Lower lobe of right lung (tissue), 2 donors: ENCODE measurements around the gene MBLAC1. TPM values are rescaled to one million over a fixed set of nuclear protein-coding genes. Genes with fewer than 3 reads are reported as not detected.
A peak's percentile ranks its signal among the peaks of the same experiment; 100 is the strongest.

Experiments
- ATAC-seq, 2 donors: fragments of 200-7000 bp; cut with Tn5 transposase; one replicate each; pipeline ENCODE4 v1.9.1; 2020 to 2022; ENCODE audit warnings: mild to moderate bottlenecking in 2 of 2, moderate library complexity in 2 of 2
- DNase-seq: peaks from one replicate; pipeline ENCODE4 v3.0.0-alpha.2; 2020
- H3K27ac ChIP-seq: fragments of 200-600 bp; one replicate; pipeline ENCODE4 v1.8.0; 2022
- H3K27me3 ChIP-seq: fragments of 200-600 bp; one replicate; pipeline ENCODE4 v1.8.0; 2022; ENCODE audit warnings: low read depth
- H3K36me3 ChIP-seq: fragments of 200-600 bp; one replicate; pipeline ENCODE4 v1.8.0; 2022; ENCODE audit warnings: mild to moderate bottlenecking
- H3K4me1 ChIP-seq: fragments of 200-600 bp; one replicate; pipeline ENCODE4 v1.8.0; 2022
- H3K4me3 ChIP-seq: fragments of 200-600 bp; one replicate; pipeline ENCODE4 v1.8.0; 2022; ENCODE audit warnings: mild to moderate bottlenecking
- H3K9me3 ChIP-seq: fragments of 200-600 bp; one replicate; pipeline ENCODE4 v1.8.0; 2022
- intact Hi-C: fragments of 100-400 bp; cut with DNase I; formaldehyde crosslinking; loops from one replicate; pipeline ENCODE4 v1.11.0; 2022
- total RNA-seq: library from RNA; stranded (reverse); fragmentation: NEBNext Ultra II Directional; extraction: Animal tissue kit (Norgen Biotek cat#: 25700); gene quantifications from one replicate; pipeline ENCODE4 v1.2.1, GENCODE V29; 2021
- TF ChIP-seq, protein P1 (sequence below): fragments of 200-600 bp; IDR thresholded peaks from one replicate; pipeline ENCODE4 v1.8.0; 2022; ENCODE audit warnings: antibody characterized with exemption, mild to moderate bottlenecking
- donor health status: DM: no; HTN: yes; CAD: no; lungs with severe emphysema.

The MBLAC1 gene
- total RNA-seq, 1 donor from 2014 or later, result 2.7 TPM

- Histone ChIP-seq H3K36me3 (peaks cover 41% of the 10 kb centered on the region), H3K27ac (no peak overlapping the region), H3K9me3 (no peaks in the 10 kb centered on the region), H3K4me1 (peaks cover 10% of the 10 kb centered on the region), H3K4me3 (no peak overlapping the region), H3K27me3 (no peaks in the 10 kb centered on the region)
- intact Hi-C loops, result no loop called here
- TF ChIP-seq, protein P1, sequence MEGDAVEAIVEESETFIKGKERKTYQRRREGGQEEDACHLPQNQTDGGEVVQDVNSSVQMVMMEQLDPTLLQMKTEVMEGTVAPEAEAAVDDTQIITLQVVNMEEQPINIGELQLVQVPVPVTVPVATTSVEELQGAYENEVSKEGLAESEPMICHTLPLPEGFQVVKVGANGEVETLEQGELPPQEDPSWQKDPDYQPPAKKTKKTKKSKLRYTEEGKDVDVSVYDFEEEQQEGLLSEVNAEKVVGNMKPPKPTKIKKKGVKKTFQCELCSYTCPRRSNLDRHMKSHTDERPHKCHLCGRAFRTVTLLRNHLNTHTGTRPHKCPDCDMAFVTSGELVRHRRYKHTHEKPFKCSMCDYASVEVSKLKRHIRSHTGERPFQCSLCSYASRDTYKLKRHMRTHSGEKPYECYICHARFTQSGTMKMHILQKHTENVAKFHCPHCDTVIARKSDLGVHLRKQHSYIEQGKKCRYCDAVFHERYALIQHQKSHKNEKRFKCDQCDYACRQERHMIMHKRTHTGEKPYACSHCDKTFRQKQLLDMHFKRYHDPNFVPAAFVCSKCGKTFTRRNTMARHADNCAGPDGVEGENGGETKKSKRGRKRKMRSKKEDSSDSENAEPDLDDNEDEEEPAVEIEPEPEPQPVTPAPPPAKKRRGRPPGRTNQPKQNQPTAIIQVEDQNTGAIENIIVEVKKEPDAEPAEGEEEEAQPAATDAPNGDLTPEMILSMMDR, result no peak
- ATAC-seq (no peak), DNase-seq (no peak)
These were observed 11.7 kb upstream of the MBLAC1 start for GRCh38 chr7:100115026-100115425.

- intact Hi-C loops, result no loop called here
- H3K4me3 ChIP-seq, result peak overlapping the region; percentile 80
- no peak for ATAC-seq
- no peak for DNase-seq
- TF ChIP-seq, protein P1, result no peak
- no peaks in the 10 kb centered on the region for H3K27me3 ChIP-seq
- H3K4me1 ChIP-seq, result peaks cover 18% of the 10 kb centered on the region
- H3K9me3 ChIP-seq, result no peaks in the 10 kb centered on the region
- peak overlapping the region; percentile 93 for H3K27ac ChIP-seq
- peaks cover 6% of the 10 kb centered on the region for H3K36me3 ChIP-seq
These were observed 8.2 kb upstream of the MBLAC1 start for GRCh38 chr7:100118388-100119071.

DNA sequence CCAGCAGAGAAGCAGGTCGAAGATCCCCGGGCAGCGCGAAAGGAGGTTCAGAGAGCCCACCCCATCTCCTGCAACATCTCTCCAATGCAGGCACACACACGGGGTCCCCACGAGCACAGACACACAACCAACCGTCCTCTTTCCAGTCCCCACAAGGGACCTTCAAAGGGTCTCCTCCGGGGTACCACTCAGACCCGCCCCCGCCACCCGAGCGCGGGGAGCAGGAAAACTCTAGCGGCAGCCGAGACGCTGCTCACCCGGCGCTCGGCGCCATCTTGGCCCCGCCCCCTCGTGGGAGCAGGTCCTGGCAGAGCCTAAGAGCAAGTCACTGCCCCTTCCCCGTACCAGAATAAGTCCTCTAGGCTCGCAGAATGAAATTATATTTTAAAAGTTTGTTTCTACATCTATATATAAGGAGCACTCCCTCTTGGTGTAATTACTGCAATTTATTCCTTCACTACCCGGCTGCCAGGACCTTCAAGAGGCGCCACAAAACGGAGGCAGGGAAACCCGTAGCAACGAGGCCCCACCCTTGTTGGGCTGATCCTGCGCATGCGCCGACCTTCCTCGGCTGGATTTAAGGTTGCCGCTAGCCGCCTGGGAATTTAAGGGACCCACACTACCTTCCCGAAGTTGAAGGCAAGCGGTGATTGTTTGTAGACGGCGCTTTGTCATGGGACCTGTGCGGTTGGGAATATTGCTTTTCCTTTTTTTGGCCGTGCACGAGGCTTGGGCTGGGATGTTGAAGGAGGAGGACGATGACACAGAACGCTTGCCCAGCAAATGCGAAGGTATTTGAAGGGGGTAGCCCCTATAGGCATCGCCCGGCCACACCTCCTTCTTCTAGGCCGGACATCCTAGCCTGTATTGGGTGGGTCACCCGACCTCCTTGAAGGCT is 7.4 kb upstream of the MBLAC1 start, which contains the start of the genes CNPY4 and TAF6:
CNPY4 (plus strand) TSS at position 563 of the 898 bp plus-strand sequence; CDS start at position 674, 111 bp downstream.
TAF6 (minus strand) TSS at position 287 of the 898 bp plus-strand sequence. CDS start 5,149 bp downstream, outside the sequence.
- H3K27me3 ChIP-seq, result no peaks in the 10 kb centered on the region
- TF ChIP-seq, protein P1, result peak; percentile 5
- intact Hi-C loops, result no loop called here
- peak within 1 kb of the TSS; percentile 93 for H3K27ac ChIP-seq
- no peaks in the 10 kb centered on the region for H3K9me3 ChIP-seq
- ATAC-seq (peak; percentile 94 to 96), DNase-seq (peak; percentile 96)
- H3K36me3 ChIP-seq, result no peaks in the 10 kb centered on the region
- peak within 1 kb of the TSS; percentile 80 for H3K4me3 ChIP-seq
- peaks cover 18% of the 10 kb centered on the region for H3K4me1 ChIP-seq

DNA sequence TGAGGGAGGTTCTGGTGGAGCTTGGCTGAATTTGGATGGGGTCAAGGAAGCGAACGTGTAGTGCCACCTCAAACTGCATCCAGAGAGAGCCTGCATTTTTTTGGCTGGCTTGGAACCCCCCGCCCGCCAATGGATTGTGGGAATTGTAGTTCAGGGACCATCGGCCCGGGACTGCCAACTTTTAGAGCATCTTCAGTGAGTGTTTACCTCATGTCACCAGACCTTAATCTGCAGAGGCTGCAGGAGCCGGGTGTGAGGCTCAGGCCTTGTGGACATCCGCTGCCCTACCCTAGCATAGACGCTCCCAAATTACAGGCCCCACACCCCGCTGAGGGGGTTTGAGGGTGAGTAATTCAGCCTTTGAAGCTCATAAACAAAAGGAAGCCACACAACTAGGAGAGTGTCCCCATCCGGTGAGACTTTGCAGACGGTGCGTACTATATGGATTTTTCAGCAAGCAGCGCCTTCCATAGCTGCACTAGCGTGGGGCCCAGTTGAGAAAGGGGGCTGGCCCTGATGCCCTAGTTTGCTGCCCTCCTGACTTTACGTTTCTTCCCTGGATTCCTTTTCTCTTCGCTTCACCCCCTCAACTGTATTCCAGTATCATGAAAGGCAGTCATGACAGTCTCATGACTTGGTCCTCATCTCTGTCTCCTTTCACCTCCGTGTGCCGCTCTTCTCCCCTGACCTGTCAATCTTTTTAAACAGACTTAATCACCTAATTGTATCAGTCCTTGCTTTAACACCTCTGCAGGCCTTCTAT is 6.6 kb upstream of the MBLAC1 start:
- H3K4me3 ChIP-seq, result peak overlapping the region; percentile 80
- H3K27me3 ChIP-seq, result no peaks in the 10 kb centered on the region
- H3K36me3 ChIP-seq, result no peaks in the 10 kb centered on the region
- ATAC-seq, result peak; percentile 59 to 64
- H3K27ac ChIP-seq, result peak overlapping the region; percentile 93
- TF ChIP-seq, protein P1, result no peak
- H3K9me3 ChIP-seq, result no peaks in the 10 kb centered on the region
- peaks cover 25% of the 10 kb centered on the region for H3K4me1 ChIP-seq
- intact Hi-C loops, result no loop called here
- DNase-seq, result peak; percentile 56

DNA sequence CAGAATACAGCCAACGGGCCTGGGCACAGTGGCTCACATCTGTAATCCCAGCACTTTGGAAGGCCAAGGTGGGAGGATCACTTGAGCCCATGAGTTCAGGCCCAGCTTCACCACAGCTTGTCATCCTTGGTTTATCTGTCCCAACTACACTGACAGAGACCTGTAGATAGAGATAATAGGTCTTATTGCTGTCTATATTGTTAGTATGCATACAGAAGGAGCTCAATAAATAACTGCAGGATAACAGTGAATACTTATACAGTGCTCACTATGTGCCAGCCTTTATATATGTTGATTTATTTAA is 6.1 kb upstream of the MBLAC1 start:
- Histone ChIP-seq H3K4me1 (peaks cover 30% of the 10 kb centered on the region), H3K4me3 (peak overlapping the region; percentile 80), H3K36me3 (no peaks in the 10 kb centered on the region), H3K27me3 (no peaks in the 10 kb centered on the region), H3K27ac (peak overlapping the region; percentile 93), H3K9me3 (no peaks in the 10 kb centered on the region)
- DNase-seq (no peak), ATAC-seq (no peak)
- intact Hi-C loops, result no loop called here
- TF ChIP-seq, protein P1, result no peak
